Measurements from ENCODE around the gene SEC63. TPM values are rescaled to one million over a fixed set of nuclear protein-coding genes. Genes with fewer than 3 reads are reported as not detected.

SEC63 gene
- total RNA-seq, 2 experiments from 2014 or later: 80.3 to 86.7 TPM

- Mint-ChIP-seq H3K4me3 (no peak overlapping the region), H3K27ac (peak overlapping the region; percentile 55), H3K9me3 (no peaks in the 10 kb centered on the region), H3K27me3 (no peaks in the 10 kb centered on the region), H3K4me1 (ENCODE audit: low read depth) (peaks cover 7% of the 10 kb centered on the region), H3K36me3 (ENCODE audit: low read depth) (peaks cover 49% of the 10 kb centered on the region)
- no peaks in the 10 kb centered on the region for H3K9me3 ChIP-seq (ENCODE audit: control insufficient read depth in 1 of 2, insufficient read depth in 1 of 2, low read length in 2 of 2)
- DNase-seq: no peak
- H3K27ac ChIP-seq (ENCODE audit: low read depth in 1 of 2, low read length in 2 of 2): no peak overlapping the region
- TF ChIP-seq CTCF (IDR thresholded peaks at IDR 0.05): no peak
- no peaks in the 10 kb centered on the region for H3K27me3 ChIP-seq (ENCODE audit: control insufficient read depth in 1 of 2, insufficient read depth in 2 of 2, low read length in 2 of 2)
- H3K36me3 ChIP-seq (ENCODE audit: insufficient read depth, low read length): peaks cover 31% of the 10 kb centered on the region
- no peak overlapping the region for H3K4me3 ChIP-seq (ENCODE audit: low read length)
- ChIA-PET CTCF (interaction anchor here (1.1 to 1.8 kb wide), 2 partner anchors 22 to 141 kb away, joined by 3 to 9 read pairs; no protein-coding TSS in a partner anchor), POLR2A (no interaction called here)
- ATAC-seq (ENCODE audit: poor library complexity): no peak
- peaks cover 3% of the 10 kb centered on the region for H3K4me1 ChIP-seq (ENCODE audit: insufficient read depth, low read length)
- intact Hi-C loops (cut with DNase I, micrococcal nuclease): no loop called here
These were observed 87.6 kb downstream of the SEC63 start for GRCh38 chr6:107870381-107870780.

GRCh38 chr6:107869871-107870270 is 88.1 kb downstream of the SEC63 start:
- Mint-ChIP-seq H3K36me3 (ENCODE audit: low read depth) (peaks cover 43% of the 10 kb centered on the region), H3K9me3 (no peaks in the 10 kb centered on the region), H3K27ac (peak overlapping the region; percentile 55), H3K4me1 (ENCODE audit: low read depth) (peaks cover 7% of the 10 kb centered on the region), H3K27me3 (no peaks in the 10 kb centered on the region), H3K4me3 (no peak overlapping the region)
- DNase-seq: no peak
- Histone ChIP-seq H3K27me3 (ENCODE audit: control insufficient read depth in 1 of 2, insufficient read depth in 2 of 2, low read length in 2 of 2) (no peaks in the 10 kb centered on the region), H3K9me3 (ENCODE audit: control insufficient read depth in 1 of 2, insufficient read depth in 1 of 2, low read length in 2 of 2) (no peaks in the 10 kb centered on the region), H3K27ac (ENCODE audit: low read depth in 1 of 2, low read length in 2 of 2) (no peak overlapping the region), H3K4me1 (ENCODE audit: insufficient read depth, low read length) (peaks cover 3% of the 10 kb centered on the region), H3K4me3 (ENCODE audit: low read length) (no peak overlapping the region), H3K36me3 (ENCODE audit: insufficient read depth, low read length) (peaks cover 27% of the 10 kb centered on the region)
- intact Hi-C loops (cut with DNase I, micrococcal nuclease): no loop called here
- TF ChIP-seq CTCF (IDR thresholded peaks at IDR 0.05): no peak
- CTCF ChIA-PET: no interaction called here
- ATAC-seq (ENCODE audit: poor library complexity): no peak
- POLR2A ChIA-PET: no interaction called here

- H3K27ac Mint-ChIP-seq: no peak overlapping the region
- no peak overlapping the region for H3K4me3 Mint-ChIP-seq
- H3K4me1 Mint-ChIP-seq (ENCODE audit: low read depth): peaks cover 7% of the 10 kb centered on the region
- H3K9me3 Mint-ChIP-seq: no peaks in the 10 kb centered on the region
- Histone ChIP-seq H3K27ac (ENCODE audit: low read depth in 1 of 2, low read length in 2 of 2) (no peak overlapping the region), H3K9me3 (ENCODE audit: control insufficient read depth in 1 of 2, insufficient read depth in 1 of 2, low read length in 2 of 2) (no peaks in the 10 kb centered on the region), H3K4me1 (ENCODE audit: insufficient read depth, low read length) (peaks cover 3% of the 10 kb centered on the region), H3K36me3 (ENCODE audit: insufficient read depth, low read length) (peaks cover 24% of the 10 kb centered on the region), H3K27me3 (ENCODE audit: control insufficient read depth in 1 of 2, insufficient read depth in 2 of 2, low read length in 2 of 2) (no peaks in the 10 kb centered on the region), H3K4me3 (ENCODE audit: low read length) (no peak overlapping the region)
- peaks cover 38% of the 10 kb centered on the region for H3K36me3 Mint-ChIP-seq (ENCODE audit: low read depth)
- POLR2A ChIA-PET: interaction anchor here (0.6 kb wide), 1 partner anchor 45 kb away, joined by 3 read pairs; the partner anchor contains the start of gene SCML4
- intact Hi-C loops (cut with DNase I, micrococcal nuclease): no loop called here
- CTCF ChIA-PET: interaction anchor here (0.6 to 3.4 kb wide), 3 partner anchors 18 to 193 kb away, joined by 3 to 39 read pairs (median 3); no protein-coding TSS in a partner anchor
- DNase-seq (no peak), ATAC-seq (ENCODE audit: poor library complexity) (no peak)
- H3K27me3 Mint-ChIP-seq: peaks cover 2% of the 10 kb centered on the region
- no peak for TF ChIP-seq CTCF (IDR thresholded peaks at IDR 0.05)
These were observed 89.0 kb downstream of the SEC63 start for GRCh38 chr6:107868867-107869611.

All from CD4-positive, alpha-beta T cell (primary cell).